Measurements from ENCODE around the gene COL16A1. TPM values are rescaled to one million over a fixed set of nuclear protein-coding genes. Genes with fewer than 3 reads are reported as not detected.

COL16A1 gene
- polyA plus RNA-seq, 1 of the 3 experiments (the other 2 are of a cell fraction), result 10.4 TPM

DNA sequence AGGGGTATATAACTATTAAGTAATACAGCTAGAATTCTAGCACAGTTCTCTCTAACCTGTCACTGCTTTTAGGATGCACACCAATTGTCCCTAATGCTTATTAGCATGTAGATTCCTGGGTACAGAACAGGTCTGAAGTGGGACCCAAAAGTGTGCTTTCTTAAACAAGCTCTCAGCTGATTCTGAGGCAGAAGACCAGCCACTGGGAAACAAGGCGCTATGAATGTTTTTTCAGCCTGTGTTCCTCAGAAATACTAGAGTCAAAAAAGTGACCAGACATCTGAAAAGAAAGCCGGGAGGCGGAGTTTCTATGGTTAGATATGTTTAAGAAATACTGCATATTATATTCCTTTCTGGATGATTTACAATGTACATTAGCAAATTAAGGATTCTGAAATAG is 60.9 kb downstream of the COL16A1 start:
- peaks cover 62% of the 10 kb centered on the region for H3K79me2 ChIP-seq (ENCODE audit: insufficient read depth)
- peaks cover 4% of the 10 kb centered on the region; the same call in 1 of the 2 replicates for H4K20me1 ChIP-seq (ENCODE audit: insufficient read depth)
- no peak overlapping the region for H3K4me3 ChIP-seq (ENCODE audit: low read depth in 2 of 2, low read length in 1 of 2)
- peaks cover 14 to 36% of the 10 kb centered on the region in 2 experiments; a peak in 3 of 4 replicates for H3K4me1 ChIP-seq (ENCODE audit: control insufficient read depth in 1 of 2, insufficient read depth in 2 of 2, low read depth in 1 of 2, low read length in 1 of 2)
- no peak for DNase-seq
- no peak overlapping the region for H3K4me2 ChIP-seq
- peaks cover 0 to 7% of the 10 kb centered on the region in 2 experiments for H3K36me3 ChIP-seq (replicated peaks in 1 of 2; ENCODE audit: control insufficient read depth in 1 of 2, insufficient read depth in 2 of 2, low read length in 1 of 2)
- POLR2A ChIA-PET, result interaction anchor here (0.8 kb wide), 1 partner anchor 935 kb away, joined by 4 read pairs; no protein-coding TSS in a partner anchor
- no peaks in the 10 kb centered on the region for H3K9me2 ChIP-seq
- H3F3A ChIP-seq (replicated peaks; ENCODE audit: insufficient read depth), result peaks cover 9% of the 10 kb centered on the region
- 100% methylated on average over 3 of the region's 3 CpGs for WGBS (ENCODE audit: low lambda C conversion rate)
- no peaks in the 10 kb centered on the region for H3K9me3 ChIP-seq
- H2AFZ ChIP-seq (ENCODE audit: low read depth), result no peak overlapping the region
- no peak overlapping the region for H3K27ac ChIP-seq (ENCODE audit: low read depth in 2 of 2, low read length in 1 of 2)
- H3K9ac ChIP-seq, result no peak overlapping the region
- TF ChIP-seq JUND (IDR thresholded peaks at IDR 0.05) (no peak), FOXM1 (IDR thresholded peaks at IDR 0.05; ENCODE audit: low read depth) (no peak), CHD2 (IDR thresholded peaks at IDR 0.05; ENCODE audit: low read length, partially characterized antibody) (no peak), NRF1 (IDR thresholded peaks at IDR 0.05; ENCODE audit: low read depth, low read length) (no peak), FOSL2 (IDR thresholded peaks at IDR 0.05; ENCODE audit: borderline replicate concordance, low read depth) (no peak), SMC3 (IDR thresholded peaks at IDR 0.05; ENCODE audit: low read depth, low read length) (no peak), IRF3 (IDR thresholded peaks at IDR 0.05; ENCODE audit: low read depth, low read length) (no peak), RAD21 (IDR thresholded peaks at IDR 0.05; ENCODE audit: low read length) (no peak)
- TF ChIP-seq, protein P1, sequence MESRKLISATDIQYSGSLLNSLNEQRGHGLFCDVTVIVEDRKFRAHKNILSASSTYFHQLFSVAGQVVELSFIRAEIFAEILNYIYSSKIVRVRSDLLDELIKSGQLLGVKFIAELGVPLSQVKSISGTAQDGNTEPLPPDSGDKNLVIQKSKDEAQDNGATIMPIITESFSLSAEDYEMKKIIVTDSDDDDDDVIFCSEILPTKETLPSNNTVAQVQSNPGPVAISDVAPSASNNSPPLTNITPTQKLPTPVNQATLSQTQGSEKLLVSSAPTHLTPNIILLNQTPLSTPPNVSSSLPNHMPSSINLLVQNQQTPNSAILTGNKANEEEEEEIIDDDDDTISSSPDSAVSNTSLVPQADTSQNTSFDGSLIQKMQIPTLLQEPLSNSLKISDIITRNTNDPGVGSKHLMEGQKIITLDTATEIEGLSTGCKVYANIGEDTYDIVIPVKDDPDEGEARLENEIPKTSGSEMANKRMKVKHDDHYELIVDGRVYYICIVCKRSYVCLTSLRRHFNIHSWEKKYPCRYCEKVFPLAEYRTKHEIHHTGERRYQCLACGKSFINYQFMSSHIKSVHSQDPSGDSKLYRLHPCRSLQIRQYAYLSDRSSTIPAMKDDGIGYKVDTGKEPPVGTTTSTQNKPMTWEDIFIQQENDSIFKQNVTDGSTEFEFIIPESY (IDR thresholded peaks at IDR 0.05; ENCODE audit: borderline replicate concordance, low read depth), result no peak
- no peaks in the 10 kb centered on the region for H3K27me3 ChIP-seq (ENCODE audit: insufficient read depth)
- CTCF ChIA-PET, result interaction anchor here (1.0 to 2.6 kb wide), 6 partner anchors 21 to 79 kb away, joined by 3 to 8 read pairs (median 4); partner anchors contain the start of gene HCRTR1

- no peaks in the 10 kb centered on the region for H3K9me2 ChIP-seq
- H3K4me1 ChIP-seq (ENCODE audit: control insufficient read depth in 1 of 2, insufficient read depth in 2 of 2, low read depth in 1 of 2, low read length in 1 of 2), result peaks cover 14 to 38% of the 10 kb centered on the region in 2 experiments; a peak in 3 of 4 replicates
- H3K9ac ChIP-seq, result no peak overlapping the region
- DNase-seq, result no peak
- H2AFZ ChIP-seq (ENCODE audit: low read depth), result no peak overlapping the region
- 93% methylated on average over 4 of the region's 4 CpGs for WGBS (ENCODE audit: low lambda C conversion rate)
- H3K4me2 ChIP-seq, result no peak overlapping the region
- no peaks in the 10 kb centered on the region for H3K9me3 ChIP-seq
- H3K27me3 ChIP-seq (ENCODE audit: insufficient read depth), result no peaks in the 10 kb centered on the region
- CTCF ChIA-PET, result interaction anchor here (0.9 to 2.6 kb wide), 8 partner anchors 10 to 79 kb away, joined by 3 to 7 read pairs (median 4); partner anchors contain the start of gene HCRTR1
- H3K79me2 ChIP-seq (ENCODE audit: insufficient read depth), result peaks cover 68% of the 10 kb centered on the region
- POLR2A ChIA-PET, result interaction anchor here (0.8 kb wide), 1 partner anchor 934 kb away, joined by 4 read pairs; no protein-coding TSS in a partner anchor
- H3K36me3 ChIP-seq (replicated peaks in 1 of 2; ENCODE audit: control insufficient read depth in 1 of 2, insufficient read depth in 2 of 2, low read length in 1 of 2), result peaks cover 0 to 7% of the 10 kb centered on the region in 2 experiments
- no peak overlapping the region for H3K4me3 ChIP-seq (ENCODE audit: low read depth in 2 of 2, low read length in 1 of 2)
- no peak overlapping the region for H3K27ac ChIP-seq (ENCODE audit: low read depth in 2 of 2, low read length in 1 of 2)
- H3F3A ChIP-seq (replicated peaks; ENCODE audit: insufficient read depth), result peaks cover 9% of the 10 kb centered on the region
- TF ChIP-seq JUND (IDR thresholded peaks at IDR 0.05), result no peak
- TF ChIP-seq, protein P2, sequence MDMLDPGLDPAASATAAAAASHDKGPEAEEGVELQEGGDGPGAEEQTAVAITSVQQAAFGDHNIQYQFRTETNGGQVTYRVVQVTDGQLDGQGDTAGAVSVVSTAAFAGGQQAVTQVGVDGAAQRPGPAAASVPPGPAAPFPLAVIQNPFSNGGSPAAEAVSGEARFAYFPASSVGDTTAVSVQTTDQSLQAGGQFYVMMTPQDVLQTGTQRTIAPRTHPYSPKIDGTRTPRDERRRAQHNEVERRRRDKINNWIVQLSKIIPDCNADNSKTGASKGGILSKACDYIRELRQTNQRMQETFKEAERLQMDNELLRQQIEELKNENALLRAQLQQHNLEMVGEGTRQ (IDR thresholded peaks at IDR 0.05; ENCODE audit: borderline replicate concordance, low read depth, low read length), result no peak
- TF ChIP-seq MXI1 (IDR thresholded peaks at IDR 0.05; ENCODE audit: low read depth, low read length), result no peak
- no peak for TF ChIP-seq RFX5 (IDR thresholded peaks at IDR 0.05; ENCODE audit: low read length)
- no peak for TF ChIP-seq FOSL2 (IDR thresholded peaks at IDR 0.05; ENCODE audit: borderline replicate concordance, low read depth)
- no peak for TF ChIP-seq TEAD4 (IDR thresholded peaks at IDR 0.05; ENCODE audit: borderline replicate concordance, insufficient read depth)
- TF ChIP-seq GABPA (IDR thresholded peaks at IDR 0.05; ENCODE audit: low read depth), result no peak
- TF ChIP-seq CHD2 (IDR thresholded peaks at IDR 0.05; ENCODE audit: low read length, partially characterized antibody), result no peak
- no peak for TF ChIP-seq TAF1 (IDR thresholded peaks at IDR 0.05; ENCODE audit: borderline replicate concordance, low read depth, low read length)
- no peak for TF ChIP-seq MEF2A (IDR thresholded peaks at IDR 0.05; ENCODE audit: borderline replicate concordance, low read depth)
- no peak for TF ChIP-seq POLR2AphosphoS5 (IDR thresholded peaks at IDR 0.05; ENCODE audit: low read depth, low read length)
- no peak for TF ChIP-seq EP300 (IDR thresholded peaks at IDR 0.05; ENCODE audit: borderline replicate concordance in 1 of 2, low read depth in 1 of 2, low read length in 1 of 2)
- no peak for TF ChIP-seq FOXM1 (IDR thresholded peaks at IDR 0.05; ENCODE audit: low read depth)
- TF ChIP-seq IRF3 (IDR thresholded peaks at IDR 0.05; ENCODE audit: low read depth, low read length), result no peak
- TF ChIP-seq EZH2phosphoT487 (IDR thresholded peaks at IDR 0.05; ENCODE audit: borderline replicate concordance, low read depth), result no peak
- TF ChIP-seq GATA2 (CRISPR knock-in tag; IDR thresholded peaks at IDR 0.05), result no peak
- TF ChIP-seq NRF1 (IDR thresholded peaks at IDR 0.05; ENCODE audit: low read depth, low read length), result no peak
- peaks cover 7% of the 10 kb centered on the region for H4K20me1 ChIP-seq (ENCODE audit: insufficient read depth)
These were observed 61.5 kb downstream of the COL16A1 start for GRCh38 chr1:31642366-31642765.

All from SK-N-SH (cell line).